ENCODE measurements around the gene PSMD2. TPM values are rescaled to one million over a fixed set of nuclear protein-coding genes. Genes with fewer than 3 reads are reported as not detected.

PSMD2 gene
- total and polyA plus RNA-seq, 4 donors, result 77.5 to 213 (median 161) TPM

DNA sequence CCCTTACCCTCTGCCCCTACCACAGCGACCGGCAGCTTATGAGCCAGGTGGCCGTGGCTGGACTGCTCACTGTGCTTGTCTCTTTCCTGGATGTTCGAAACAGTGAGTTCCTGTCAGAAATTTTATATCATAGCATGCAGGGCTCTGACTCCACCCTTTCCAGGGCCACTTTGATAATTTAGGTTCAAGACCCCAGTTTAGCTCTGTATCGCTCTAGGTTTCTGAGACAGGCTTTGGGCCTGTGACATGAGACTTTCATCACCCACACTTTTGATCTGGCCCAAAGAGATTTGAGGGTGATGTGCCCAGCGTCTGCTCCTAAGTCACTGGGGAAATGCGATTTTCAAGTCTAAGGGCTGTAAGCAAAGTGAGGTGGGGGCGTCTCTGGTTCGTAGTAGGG is 8.9 kb downstream of the PSMD2 start:
- Histone ChIP-seq H3K9ac (ENCODE audit: low read depth in 1 of 2, low read length in 2 of 2) (no peak overlapping the region), H3K27me3 (ENCODE audit: control insufficient read depth in 4 of 4, insufficient read depth in 4 of 4, low read length in 3 of 4) (no peaks in the 10 kb centered on the region), H3K27ac (ENCODE audit: low read depth in 1 of 2, low read length in 2 of 2) (no peak overlapping the region), H3K4me1 (ENCODE audit: control insufficient read depth in 4 of 4, insufficient read depth in 4 of 4, low read length in 3 of 4) (peaks cover 0 to 7% (median 5%) of the 10 kb centered on the region in 4 donors), H3K9me3 (ENCODE audit: control insufficient read depth in 4 of 4, low read length in 3 of 4) (no peaks in the 10 kb centered on the region), H3K4me3 (ENCODE audit: low read depth in 1 of 3, low read length in 3 of 3) (no peak overlapping the region), H3K36me3 (ENCODE audit: control insufficient read depth in 4 of 4, insufficient read depth in 3 of 4, low read depth in 1 of 4, low read length in 3 of 4) (peaks cover 10 to 57% (median 51%) of the 10 kb centered on the region in 4 donors)
- DNase-seq (ENCODE audit: low spot score), result no peak
- WGBS, result 95% methylated on average over 9 of the region's 9 CpGs
- no peak for TF ChIP-seq NR2F2 (IDR thresholded peaks at IDR 0.05)
- no peak for TF ChIP-seq EGR1 (IDR thresholded peaks at IDR 0.05; ENCODE audit: low read depth in 2 of 2)
- TF ChIP-seq, protein P1, sequence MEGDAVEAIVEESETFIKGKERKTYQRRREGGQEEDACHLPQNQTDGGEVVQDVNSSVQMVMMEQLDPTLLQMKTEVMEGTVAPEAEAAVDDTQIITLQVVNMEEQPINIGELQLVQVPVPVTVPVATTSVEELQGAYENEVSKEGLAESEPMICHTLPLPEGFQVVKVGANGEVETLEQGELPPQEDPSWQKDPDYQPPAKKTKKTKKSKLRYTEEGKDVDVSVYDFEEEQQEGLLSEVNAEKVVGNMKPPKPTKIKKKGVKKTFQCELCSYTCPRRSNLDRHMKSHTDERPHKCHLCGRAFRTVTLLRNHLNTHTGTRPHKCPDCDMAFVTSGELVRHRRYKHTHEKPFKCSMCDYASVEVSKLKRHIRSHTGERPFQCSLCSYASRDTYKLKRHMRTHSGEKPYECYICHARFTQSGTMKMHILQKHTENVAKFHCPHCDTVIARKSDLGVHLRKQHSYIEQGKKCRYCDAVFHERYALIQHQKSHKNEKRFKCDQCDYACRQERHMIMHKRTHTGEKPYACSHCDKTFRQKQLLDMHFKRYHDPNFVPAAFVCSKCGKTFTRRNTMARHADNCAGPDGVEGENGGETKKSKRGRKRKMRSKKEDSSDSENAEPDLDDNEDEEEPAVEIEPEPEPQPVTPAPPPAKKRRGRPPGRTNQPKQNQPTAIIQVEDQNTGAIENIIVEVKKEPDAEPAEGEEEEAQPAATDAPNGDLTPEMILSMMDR (IDR thresholded peaks at IDR 0.05; ENCODE audit: low read depth, low read length, missing input control), result no peak
- TF ChIP-seq HNF4A (conservative IDR thresholded peaks at IDR 0.05), result no peak
- TF ChIP-seq, protein P2, sequence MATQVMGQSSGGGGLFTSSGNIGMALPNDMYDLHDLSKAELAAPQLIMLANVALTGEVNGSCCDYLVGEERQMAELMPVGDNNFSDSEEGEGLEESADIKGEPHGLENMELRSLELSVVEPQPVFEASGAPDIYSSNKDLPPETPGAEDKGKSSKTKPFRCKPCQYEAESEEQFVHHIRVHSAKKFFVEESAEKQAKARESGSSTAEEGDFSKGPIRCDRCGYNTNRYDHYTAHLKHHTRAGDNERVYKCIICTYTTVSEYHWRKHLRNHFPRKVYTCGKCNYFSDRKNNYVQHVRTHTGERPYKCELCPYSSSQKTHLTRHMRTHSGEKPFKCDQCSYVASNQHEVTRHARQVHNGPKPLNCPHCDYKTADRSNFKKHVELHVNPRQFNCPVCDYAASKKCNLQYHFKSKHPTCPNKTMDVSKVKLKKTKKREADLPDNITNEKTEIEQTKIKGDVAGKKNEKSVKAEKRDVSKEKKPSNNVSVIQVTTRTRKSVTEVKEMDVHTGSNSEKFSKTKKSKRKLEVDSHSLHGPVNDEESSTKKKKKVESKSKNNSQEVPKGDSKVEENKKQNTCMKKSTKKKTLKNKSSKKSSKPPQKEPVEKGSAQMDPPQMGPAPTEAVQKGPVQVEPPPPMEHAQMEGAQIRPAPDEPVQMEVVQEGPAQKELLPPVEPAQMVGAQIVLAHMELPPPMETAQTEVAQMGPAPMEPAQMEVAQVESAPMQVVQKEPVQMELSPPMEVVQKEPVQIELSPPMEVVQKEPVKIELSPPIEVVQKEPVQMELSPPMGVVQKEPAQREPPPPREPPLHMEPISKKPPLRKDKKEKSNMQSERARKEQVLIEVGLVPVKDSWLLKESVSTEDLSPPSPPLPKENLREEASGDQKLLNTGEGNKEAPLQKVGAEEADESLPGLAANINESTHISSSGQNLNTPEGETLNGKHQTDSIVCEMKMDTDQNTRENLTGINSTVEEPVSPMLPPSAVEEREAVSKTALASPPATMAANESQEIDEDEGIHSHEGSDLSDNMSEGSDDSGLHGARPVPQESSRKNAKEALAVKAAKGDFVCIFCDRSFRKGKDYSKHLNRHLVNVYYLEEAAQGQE (IDR thresholded peaks at IDR 0.05), result no peak
- TF ChIP-seq, protein P3, sequence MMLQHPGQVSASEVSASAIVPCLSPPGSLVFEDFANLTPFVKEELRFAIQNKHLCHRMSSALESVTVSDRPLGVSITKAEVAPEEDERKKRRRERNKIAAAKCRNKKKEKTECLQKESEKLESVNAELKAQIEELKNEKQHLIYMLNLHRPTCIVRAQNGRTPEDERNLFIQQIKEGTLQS (IDR thresholded peaks at IDR 0.05), result no peak
- TF ChIP-seq RXRA (IDR thresholded peaks at IDR 0.05), result no peak
- TF ChIP-seq HNF4G (IDR thresholded peaks at IDR 0.05), result no peak
- TF ChIP-seq YY1 (IDR thresholded peaks at IDR 0.05), result no peak
- TF ChIP-seq, protein P4, sequence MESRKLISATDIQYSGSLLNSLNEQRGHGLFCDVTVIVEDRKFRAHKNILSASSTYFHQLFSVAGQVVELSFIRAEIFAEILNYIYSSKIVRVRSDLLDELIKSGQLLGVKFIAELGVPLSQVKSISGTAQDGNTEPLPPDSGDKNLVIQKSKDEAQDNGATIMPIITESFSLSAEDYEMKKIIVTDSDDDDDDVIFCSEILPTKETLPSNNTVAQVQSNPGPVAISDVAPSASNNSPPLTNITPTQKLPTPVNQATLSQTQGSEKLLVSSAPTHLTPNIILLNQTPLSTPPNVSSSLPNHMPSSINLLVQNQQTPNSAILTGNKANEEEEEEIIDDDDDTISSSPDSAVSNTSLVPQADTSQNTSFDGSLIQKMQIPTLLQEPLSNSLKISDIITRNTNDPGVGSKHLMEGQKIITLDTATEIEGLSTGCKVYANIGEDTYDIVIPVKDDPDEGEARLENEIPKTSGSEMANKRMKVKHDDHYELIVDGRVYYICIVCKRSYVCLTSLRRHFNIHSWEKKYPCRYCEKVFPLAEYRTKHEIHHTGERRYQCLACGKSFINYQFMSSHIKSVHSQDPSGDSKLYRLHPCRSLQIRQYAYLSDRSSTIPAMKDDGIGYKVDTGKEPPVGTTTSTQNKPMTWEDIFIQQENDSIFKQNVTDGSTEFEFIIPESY (IDR thresholded peaks at IDR 0.05), result no peak
- TF ChIP-seq, protein P5, sequence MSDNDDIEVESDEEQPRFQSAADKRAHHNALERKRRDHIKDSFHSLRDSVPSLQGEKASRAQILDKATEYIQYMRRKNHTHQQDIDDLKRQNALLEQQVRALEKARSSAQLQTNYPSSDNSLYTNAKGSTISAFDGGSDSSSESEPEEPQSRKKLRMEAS (IDR thresholded peaks at IDR 0.05), result no peak
- TF ChIP-seq TAF1 (conservative IDR thresholded peaks at IDR 0.05), result no peak
- TF ChIP-seq FOXA2 (IDR thresholded peaks at IDR 0.05), result no peak
- no peak for TF ChIP-seq JUND (IDR thresholded peaks at IDR 0.05)

DNA sequence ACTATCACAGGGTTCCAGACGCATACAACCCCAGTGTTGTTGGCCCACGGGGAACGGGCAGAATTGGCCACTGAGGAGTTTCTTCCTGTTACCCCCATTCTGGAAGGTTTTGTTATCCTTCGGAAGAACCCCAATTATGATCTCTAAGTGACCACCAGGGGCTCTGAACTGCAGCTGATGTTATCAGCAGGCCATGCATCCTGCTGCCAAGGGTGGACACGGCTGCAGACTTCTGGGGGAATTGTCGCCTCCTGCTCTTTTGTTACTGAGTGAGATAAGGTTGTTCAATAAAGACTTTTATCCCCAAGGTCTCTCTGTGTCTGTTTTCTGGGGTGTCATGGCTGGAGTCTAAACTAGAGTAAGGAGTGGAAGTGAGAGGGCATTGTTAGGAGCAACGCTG is 9.7 kb downstream of the PSMD2 start:
- H3K9ac ChIP-seq (ENCODE audit: low read depth in 1 of 2, low read length in 2 of 2), result no peak overlapping the region
- H3K27me3 ChIP-seq (ENCODE audit: control insufficient read depth in 4 of 4, insufficient read depth in 4 of 4, low read length in 3 of 4), result no peaks in the 10 kb centered on the region
- H3K4me3 ChIP-seq (ENCODE audit: low read depth in 1 of 3, low read length in 3 of 3), result no peak overlapping the region
- no peak for DNase-seq (ENCODE audit: low spot score)
- no peaks in the 10 kb centered on the region for H3K9me3 ChIP-seq (ENCODE audit: control insufficient read depth in 4 of 4, low read length in 3 of 4)
- peaks cover 0 to 7% (median 5%) of the 10 kb centered on the region in 4 donors for H3K4me1 ChIP-seq (ENCODE audit: control insufficient read depth in 4 of 4, insufficient read depth in 4 of 4, low read length in 3 of 4)
- no peak overlapping the region for H3K27ac ChIP-seq (ENCODE audit: low read depth in 1 of 2, low read length in 2 of 2)
- peaks cover 10 to 48% (median 43%) of the 10 kb centered on the region in 4 donors for H3K36me3 ChIP-seq (ENCODE audit: control insufficient read depth in 4 of 4, insufficient read depth in 3 of 4, low read depth in 1 of 4, low read length in 3 of 4)
- WGBS, result 87% methylated on average over 7 of the region's 7 CpGs
- no peak for TF ChIP-seq RXRA (IDR thresholded peaks at IDR 0.05)
- TF ChIP-seq GABPA (IDR thresholded peaks at IDR 0.05 in 1 of 2, conservative IDR thresholded peaks at IDR 0.05 in 1 of 2), result no peak
- TF ChIP-seq HNF4A (conservative IDR thresholded peaks at IDR 0.05), result no peak
- TF ChIP-seq EGR1 (IDR thresholded peaks at IDR 0.05; ENCODE audit: low read depth in 2 of 2), result no peak
- TF ChIP-seq FOXA2 (IDR thresholded peaks at IDR 0.05), result no peak
- TF ChIP-seq, protein P1 (IDR thresholded peaks at IDR 0.05; ENCODE audit: low read depth, low read length, missing input control), result no peak
- TF ChIP-seq FOXA1 (IDR thresholded peaks at IDR 0.05), result no peak
- no peak for TF ChIP-seq JUND (IDR thresholded peaks at IDR 0.05)
- TF ChIP-seq RAD21 (IDR thresholded peaks at IDR 0.05), result no peak
- TF ChIP-seq, protein P2 (IDR thresholded peaks at IDR 0.05), result no peak
- TF ChIP-seq YY1 (IDR thresholded peaks at IDR 0.05), result no peak
- TF ChIP-seq, protein P5 (IDR thresholded peaks at IDR 0.05), result no peak
- TF ChIP-seq HNF4G (IDR thresholded peaks at IDR 0.05), result no peak
